Measurements from ENCODE around the gene ALDOA.

GRCh38 chr16:30113711-30114333 lies 48.3 kb downstream of the ALDOA start:
- no peak for TF ChIP-seq CTCF (IDR thresholded peaks at IDR 0.05; ENCODE audit: insufficient read depth, low read length)
- TF ChIP-seq REST (IDR thresholded peaks at IDR 0.05; ENCODE audit: insufficient replicate concordance, low read depth) = no peak
